NCI-H345 (cell line): Measurements from ENCODE around the gene ADGRV1.
"Not testable (repeated sequence)": the region's sequence is repeated elsewhere in the genome, so short reads cannot be mapped to it uniquely, and the experiment has no call there.

Source experiments
- DNase-seq: peaks from one replicate; lab custom pipeline; 2025; lab: John Stamatoyannopoulos, UW

The ADGRV1 gene

DNA sequence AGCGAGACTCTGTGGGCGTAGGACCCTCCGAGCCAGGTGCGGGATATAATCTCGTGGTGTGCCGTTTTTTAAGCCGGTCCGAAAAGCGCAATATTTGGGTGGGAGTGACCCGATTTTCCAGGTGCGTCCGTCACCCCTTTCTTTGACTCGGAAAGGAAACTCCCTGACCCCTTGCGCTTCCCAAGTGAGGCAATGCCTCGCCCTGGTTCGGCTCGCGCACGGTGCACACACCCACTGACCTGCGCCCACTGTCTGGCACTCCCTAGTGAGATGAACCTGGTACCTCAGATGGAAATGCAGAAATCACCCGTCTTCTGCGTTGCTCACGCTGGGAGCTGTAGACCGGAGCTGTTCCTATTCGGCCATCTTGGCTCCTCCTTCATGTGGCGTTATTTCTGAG is 263.5 kb downstream of the ADGRV1 start:
- not testable (repeated sequence) for DNase-seq

DNA sequence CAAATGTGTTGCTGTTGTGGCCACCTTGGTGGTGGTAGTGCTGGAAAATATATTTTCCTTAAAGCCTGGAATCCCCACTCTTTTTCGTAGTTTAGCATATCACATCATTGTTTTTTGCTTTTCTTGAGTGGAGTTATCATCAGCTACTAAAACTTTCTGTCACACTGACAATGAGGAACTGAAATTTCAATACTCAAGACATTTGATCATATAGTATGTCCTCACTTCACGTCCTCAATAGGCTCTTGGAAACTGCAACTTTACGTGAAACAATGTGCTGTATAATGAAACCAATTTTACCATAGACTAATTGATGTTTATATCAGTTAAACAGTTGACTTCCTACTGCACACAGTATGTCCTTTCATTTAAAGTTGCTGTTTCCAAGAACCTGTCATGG is 265.8 kb downstream of the ADGRV1 start:
- DNase-seq: no peak

DNA sequence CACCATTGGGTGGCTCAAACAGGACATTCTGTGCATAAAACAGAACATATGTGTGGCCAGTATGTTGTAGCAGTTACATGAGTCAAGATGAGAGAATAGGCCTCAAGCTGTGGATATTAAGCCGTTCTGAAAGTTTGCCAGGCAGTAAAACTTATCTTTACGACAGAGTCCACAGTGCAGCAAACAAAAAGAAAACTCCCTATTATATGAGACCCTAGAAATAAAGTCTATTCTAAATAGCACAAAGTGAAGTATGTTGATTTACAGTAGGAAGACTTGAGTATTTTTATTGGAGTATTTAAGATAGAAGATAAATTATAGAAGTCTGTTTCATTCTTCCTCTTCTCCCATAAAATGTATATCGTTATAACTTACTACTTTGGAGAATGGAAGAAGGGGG is 271.5 kb downstream of the ADGRV1 start:
- no peak for DNase-seq

DNA sequence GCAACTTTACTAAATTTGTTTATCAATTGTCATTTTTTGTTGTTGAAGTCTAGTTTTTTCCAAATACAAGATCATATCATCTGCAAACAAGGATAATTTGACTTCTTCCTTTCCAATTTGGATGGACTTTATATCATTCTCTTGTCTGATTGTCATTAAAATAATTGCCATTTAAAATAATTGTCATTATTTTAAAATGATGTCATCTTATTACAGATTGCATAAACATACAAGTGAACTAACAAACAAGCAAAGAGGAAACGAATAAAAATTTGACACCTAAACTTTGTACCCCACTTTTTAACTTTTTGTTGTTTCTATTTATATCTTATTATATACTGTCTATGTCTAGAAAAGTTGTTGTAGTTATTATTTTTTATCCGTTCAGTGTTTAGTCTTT is 275.2 kb downstream of the ADGRV1 start:
- no peak for DNase-seq

DNA sequence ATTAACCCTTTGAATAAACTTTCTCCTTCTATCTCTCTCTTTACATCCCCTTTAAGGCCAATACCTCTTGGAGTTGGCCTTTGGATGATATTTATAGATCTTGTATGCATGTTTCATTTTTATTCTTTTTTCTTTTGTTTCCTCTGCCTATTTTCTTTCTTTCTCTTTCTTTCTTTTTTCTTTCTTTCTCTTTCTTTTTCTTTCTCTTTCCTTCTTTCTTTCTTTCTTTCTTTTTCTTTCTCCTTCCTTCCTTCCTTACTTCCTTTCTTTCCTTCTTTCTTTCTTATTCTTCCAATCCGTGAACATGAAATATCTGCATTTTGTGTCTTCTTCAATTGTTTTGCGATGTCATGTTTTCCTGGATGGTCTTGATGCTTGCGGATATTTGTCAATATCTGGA is 276.1 kb downstream of the ADGRV1 start:
- DNase-seq: no peak

DNA sequence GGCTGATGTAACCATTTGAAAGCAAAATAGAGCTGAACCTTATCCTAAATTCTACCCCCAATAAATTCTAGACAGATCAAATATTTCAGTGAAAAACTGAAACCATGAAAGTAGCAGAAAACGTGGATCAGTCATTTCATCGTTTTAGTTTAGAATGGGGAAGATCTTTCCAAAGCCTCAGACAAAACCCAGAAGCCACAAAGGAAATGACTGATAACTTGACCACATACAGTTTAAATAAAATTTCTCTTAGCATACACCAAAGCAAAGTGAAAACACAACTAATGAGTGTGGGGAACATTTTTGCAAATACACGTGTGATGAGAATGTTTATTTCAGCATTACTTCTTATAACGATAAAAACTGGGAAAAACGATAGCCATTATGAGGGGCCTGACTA is 284.8 kb downstream of the ADGRV1 start:
- no peak for DNase-seq

DNA sequence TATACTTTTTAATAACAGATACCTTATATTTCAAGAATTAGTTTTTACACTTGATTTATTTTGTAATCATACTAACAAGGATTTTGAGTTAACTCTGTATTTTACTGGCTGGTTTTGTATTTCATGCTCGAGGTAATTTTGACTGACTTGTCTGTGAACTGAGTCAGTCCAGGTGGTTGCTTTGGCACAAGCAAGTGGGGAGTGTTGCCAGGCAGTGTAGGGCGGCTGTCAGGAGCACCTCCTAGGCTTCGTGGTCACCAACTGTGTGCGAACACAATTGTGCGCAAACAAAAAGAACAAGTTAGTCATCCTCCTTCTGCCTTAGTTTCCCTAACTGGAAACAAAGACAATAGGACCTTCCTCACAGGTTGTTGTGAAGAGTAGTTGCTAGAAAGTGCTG is 286.3 kb downstream of the ADGRV1 start:
- no peak for DNase-seq

DNA sequence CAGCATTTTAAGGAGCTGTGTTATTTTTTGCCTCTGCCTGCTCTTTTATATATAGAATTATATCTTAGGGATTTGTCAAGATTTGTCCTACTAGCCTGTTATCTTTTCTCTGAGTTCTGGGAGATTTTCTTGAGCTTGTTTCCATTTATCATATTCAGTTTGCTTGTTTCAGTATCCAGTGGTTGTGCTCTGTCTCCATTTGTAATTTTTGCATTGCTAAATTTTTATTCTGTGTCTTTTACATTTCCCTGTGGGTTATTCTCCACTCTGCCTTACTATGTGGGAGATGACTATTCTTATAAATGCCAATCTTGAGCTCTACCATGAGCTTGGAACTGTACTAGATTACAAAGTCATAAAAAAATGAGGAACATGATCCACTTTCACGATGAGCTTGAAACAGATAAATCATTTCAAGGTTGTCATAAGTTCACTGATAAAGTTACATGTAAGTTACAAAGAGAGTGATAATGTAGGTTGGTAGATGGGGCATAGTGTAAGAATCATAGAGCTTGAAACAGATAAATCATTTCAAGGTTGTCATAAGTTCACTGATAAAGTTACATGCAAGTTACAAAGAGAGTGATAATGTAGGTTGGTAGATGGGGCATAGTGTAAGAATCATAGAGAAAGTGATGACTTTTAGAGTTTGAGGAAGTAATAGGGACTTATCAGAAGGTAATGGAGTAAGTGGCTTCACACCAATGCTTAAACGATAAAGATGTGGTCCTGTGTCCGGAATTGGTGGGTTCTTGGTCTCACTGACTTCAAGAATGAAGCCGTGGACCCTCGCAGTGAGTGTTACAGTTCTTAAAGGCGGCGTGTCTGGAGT is 287.3 kb downstream of the ADGRV1 start:
- DNase-seq: no peak

DNA sequence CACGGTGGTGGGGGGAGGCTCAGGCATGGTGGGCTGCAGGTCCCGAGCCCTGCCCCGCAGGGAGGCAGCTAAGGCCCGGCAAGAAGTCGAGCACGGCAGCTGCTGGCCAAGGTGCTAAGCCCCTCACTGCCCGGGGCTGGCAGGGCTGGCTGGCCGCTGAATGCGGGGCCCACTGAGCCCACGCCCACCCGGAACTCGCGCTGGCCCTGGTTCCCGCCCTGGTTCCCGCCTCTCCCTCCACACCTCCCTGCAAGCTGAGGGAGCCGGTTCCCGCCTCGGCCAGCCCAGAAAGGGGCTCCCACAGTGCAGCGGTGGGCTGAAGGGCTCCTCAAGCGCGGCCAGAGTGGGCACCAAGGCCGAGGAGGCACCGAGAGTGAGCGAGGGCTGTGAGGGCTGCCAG is 289.0 kb downstream of the ADGRV1 start:
- DNase-seq: not testable (repeated sequence)

DNA sequence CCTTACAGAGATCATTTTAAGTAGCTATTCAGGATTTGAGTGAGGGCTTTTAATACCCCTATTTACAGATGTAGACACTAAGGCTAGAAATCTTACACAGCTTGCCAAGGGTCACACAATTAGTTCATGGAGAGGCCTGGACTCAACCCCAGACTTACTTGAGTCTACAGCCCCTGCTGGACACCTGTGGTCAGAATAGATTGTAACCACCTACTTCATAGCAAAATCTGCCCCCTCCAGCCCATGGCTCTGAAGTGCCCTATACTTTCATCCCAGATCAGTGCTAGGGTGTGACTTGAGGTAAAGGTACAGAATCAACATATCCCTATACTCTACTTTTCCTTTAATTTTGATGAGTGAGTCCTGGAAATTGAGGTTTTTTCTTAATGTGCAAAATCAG is 291.3 kb downstream of the ADGRV1 start:
- no peak for DNase-seq

DNA sequence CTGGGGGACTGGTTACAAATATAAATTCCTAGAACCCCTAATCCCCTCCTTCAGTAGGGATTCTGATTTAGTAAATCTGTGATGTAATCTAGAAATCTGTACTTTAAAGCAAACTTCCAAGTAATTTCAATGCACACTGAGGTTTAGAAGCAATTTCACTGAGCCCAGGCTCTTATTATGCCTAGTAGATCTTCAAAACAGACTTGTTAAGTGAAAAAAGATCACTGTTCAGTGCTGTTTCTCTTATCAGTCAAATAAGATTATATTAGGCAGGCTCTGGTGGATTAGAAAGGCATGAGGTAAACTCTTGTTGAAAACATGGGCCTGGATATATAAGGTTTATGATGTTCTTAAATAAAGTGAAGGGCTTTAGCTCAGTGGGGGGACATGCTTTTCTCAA is 293.9 kb downstream of the ADGRV1 start:
- DNase-seq: no peak

DNA sequence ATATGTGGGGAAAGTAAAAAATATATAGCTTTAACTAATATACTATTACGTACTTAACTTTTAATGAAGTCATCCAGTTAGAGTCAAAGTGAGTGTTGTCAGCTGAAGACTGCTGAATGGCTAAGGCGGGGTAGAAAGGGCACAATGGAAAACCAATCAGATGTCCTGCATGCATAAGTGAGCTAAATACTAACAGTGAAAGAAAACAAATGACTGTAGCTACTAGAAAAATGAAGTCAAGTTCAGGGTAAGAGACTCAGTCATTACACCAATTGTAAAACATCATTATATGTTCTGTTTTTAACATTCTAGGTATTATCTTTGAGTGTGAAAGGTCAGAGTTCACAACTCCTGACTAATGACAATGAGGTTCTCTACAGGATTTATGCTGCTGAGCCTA is 295.2 kb downstream of the ADGRV1 start:
- no peak for DNase-seq

DNA sequence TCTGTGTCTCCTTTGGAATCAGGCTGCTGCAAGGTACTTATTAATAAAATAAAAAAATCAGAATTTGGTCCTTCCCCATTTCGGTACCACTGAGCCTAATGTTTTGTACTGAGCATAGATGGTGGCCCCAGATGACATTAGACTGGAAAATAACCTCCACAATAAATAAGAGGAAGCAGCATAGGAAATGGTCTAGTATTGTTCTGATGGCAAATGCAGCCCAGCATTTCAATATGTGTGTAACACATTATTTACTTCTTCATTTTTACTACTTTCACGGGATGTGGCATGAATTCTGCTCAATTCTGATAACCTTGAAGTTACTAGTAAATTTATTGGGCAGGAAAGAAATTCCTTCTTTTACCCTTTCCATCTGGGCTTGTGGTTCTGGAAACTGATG is 295.6 kb downstream of the ADGRV1 start:
- DNase-seq: no peak

DNA sequence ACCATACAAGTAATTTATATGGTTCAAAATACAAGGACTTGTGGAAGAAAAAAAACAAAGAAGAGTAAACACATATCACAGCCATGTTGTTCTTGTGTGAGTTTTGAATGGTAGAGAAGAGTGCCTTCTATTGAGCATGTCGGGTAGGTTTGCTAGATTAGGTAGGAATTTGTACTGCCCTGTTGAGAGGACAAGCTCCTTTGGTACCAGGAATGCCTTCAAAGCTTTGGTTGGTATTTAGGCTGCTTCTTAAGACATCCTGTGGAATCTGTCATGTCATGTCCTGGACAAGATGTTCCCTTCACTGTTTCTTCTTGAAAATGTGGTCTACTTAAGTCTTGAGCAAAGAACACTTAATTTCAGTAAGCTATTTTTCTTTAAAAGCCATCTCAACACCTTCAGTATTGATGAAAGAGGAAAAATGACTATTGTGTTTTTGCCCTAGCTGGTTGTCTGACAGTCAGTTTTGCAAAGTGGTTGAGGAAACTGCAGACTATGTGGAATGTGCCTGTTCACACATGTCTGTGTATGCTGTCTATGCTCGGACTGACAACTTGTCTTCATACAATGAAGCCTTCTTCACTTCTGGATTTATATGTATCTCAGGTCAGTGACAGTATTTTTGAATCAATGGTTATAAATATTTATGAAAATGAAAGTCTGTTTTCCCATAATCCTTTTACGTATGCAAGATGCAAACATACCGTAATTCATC is 296.9 kb downstream of the ADGRV1 start:
- DNase-seq: no peak

DNA sequence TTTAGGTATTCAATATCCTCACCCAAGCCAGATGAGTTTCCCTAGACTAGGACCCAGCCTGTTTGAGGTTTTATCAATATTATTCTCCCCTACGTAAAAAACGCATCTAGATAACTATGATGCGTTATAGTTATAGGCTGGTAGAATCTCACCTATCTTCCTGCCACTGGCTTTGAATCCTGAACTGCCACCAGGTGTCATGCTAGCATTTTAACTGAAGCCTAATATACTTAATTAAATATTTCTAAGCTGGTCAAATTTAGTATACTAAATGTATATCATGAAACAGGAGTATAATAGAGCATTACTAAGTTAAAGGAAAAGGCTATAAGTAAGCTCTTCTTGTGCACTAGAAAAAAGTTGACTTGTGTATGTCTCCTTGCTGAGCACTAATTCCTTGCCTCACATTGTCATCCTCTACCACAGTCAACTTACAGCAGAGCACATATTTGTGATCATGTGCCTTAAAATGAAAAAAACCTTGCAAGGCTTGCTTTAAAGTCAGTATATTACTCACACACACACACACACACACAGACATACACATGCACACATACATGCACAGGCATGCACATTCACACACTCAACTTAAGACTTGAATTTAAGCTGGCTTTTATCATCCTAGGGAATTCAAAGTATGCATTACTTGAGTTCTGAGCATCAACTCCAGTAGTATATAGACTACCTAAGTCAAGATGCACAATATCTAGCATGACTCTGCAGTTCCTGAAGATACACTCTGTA is 303.4 kb downstream of the ADGRV1 start:
- no peak for DNase-seq

DNA sequence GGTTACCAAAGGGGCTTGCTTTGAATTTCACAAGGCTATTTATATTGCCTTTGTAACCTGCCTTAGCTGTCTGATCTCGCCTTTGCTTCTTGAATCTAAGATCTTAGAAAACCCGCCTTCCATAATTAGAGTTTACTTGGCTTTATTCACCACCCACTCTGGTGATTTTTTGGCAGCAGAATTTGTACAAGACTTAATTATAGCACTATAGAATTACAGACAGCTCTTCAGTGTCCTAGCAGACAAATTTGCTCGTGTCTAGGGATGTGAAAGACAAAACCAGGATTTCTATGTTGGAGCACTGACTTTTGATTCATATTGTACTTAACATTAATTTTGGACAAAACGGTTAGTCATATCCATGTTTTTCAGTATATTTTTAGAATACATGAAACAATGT is 306.6 kb downstream of the ADGRV1 start:
- no peak for DNase-seq

DNA sequence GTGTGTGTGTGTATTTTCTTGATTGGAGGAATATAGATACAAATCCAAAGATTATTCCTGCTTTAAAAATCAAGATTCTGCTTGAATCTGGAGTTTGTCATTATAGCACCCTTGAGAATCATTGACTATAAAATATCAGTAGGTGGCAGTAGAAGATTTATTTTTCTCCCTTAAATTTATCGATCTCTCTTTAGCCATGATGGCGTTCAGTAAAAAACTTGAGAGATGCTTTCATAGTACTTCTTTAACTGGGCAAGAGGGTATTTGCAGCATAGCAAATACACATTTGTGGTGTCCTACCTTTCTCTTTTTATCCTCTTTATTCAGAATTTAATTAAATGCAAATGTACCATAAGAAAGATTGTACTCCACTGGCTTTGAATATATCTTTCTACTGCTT is 307.7 kb downstream of the ADGRV1 start:
- DNase-seq: peak; percentile 28

DNA sequence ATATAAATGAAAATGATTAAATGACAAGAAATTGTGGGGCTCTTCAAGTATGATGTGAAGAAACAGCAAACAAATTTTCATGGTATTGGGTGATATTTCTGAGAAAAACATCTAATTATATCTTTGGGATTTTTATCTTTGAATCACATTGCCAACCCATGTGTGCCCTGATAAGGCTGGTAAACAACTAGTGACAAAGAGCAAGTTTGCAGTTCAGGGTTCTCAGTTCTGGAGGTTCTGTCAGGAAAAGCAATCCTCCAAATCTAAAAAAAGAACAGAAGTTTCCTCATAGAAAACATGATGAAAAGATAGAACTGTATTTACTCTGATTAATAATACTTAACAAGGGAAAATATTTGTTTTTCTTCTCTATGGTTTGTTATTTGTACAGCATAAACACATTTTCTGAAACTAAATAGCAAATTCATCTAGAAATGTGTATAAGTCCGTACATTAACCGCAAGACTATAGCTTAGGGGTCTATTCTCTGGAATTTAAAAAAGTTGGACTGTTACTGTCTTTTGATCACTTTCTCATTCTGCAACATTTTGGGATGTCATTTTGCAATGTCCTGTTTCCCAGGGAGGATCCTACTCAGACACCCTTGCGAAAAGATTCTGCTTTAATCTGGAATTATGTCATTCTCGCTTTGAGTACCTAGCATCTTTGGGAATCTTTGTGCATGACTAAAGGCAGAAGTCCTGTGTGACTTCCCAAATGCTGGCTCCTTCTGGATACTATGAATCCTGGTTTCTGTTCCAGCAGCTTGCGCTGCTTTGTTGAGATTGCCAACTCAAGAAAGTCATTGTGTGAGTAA is 308.5 kb downstream of the ADGRV1 start:
- DNase-seq: no peak

DNA sequence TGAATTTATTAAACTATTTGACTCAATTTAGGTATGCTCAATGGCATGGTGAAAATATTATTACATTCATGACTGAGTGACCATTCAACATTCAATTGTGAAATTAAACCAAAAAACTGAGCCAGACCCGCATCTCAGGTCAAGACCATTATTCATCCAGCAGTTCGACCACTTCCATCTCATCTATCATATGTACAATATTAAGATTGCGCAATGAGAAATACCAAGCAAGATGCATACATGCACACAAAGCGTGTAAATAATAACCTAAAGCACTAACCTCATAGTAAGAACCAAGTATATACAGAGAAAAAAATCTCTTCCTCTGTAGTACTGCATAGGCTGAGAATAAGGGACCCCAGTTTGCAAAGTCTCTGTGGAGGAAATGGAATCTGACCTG is 310.2 kb downstream of the ADGRV1 start:
- DNase-seq: no peak

DNA sequence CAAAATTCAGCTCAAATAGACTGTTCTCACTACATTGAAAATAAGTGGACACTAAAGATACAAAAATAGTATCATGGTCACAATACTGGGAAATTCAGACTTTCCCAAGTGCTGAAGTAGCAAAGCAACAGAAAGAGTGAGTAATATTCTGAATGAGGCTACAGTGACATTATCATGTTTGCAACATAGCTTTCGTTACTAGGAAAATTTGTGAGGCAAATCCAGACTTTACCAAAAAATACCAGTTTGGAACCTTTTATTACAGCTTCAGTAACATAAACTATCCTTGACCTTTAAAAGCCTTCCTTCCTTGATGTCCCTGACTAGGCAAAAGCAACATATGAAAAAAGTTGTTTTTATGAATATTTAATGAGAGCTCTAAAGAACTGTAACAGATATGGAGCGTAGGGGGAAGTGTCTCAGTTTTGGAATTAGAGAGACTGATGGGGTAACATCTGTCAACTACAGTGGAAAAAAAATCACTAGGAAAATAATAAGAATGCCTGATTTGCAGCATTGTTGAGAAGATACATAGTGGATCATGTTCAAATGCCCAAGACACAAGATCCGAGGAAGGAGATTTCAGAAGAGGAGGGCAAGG is 312.9 kb downstream of the ADGRV1 start:
- DNase-seq: no peak

DNA sequence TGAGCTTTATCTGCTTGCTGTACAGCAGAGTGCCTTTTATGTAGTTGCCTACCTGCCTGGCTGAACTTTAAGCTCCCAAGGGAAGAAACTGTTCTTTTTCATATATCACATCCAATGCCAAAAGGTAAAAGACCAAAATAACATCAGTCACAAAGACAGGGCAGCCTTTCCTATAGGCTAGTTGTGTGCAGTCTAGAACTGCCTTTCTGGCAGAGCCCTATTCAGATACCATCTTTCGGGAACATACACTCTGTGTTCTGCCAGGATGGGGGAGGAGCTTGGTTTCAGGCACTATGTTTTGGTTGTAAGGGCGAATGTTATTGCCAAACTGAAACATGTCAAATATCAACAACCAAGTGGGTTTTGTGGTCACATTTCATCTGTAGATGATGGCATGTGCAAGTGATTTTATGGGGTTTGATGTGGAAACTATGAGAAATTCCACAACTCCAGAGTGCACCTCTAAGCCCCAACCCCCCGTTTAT is 314.5 kb downstream of the ADGRV1 start:
- DNase-seq: no peak

DNA sequence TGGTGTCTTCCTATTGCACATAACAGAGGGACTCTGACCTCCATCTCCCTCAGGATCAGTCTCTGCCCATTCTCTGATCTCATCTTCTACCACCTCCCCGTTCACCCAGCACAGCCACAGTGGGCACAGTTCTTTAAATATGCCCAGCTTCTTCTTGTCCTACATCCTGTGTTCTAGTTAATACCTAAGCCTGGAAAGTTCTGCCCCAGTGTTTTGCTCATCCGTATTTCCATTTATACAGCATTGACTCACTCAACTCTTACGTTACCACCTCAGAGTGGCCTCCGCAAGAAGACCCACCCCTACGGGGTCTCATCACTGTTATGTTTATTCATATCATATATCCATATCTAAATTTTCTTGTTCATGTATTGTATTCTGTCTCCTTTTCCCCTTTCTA is 315.5 kb downstream of the ADGRV1 start:
- DNase-seq: no peak
